Measurements from ENCODE around the gene PPIL3. TPM values are rescaled to one million over a fixed set of nuclear protein-coding genes. Genes with fewer than 3 reads are reported as not detected.

Gene PPIL3
- total and polyA plus RNA-seq, 4 donors, result 43.9 to 74.0 (median 61.5) TPM

DNA sequence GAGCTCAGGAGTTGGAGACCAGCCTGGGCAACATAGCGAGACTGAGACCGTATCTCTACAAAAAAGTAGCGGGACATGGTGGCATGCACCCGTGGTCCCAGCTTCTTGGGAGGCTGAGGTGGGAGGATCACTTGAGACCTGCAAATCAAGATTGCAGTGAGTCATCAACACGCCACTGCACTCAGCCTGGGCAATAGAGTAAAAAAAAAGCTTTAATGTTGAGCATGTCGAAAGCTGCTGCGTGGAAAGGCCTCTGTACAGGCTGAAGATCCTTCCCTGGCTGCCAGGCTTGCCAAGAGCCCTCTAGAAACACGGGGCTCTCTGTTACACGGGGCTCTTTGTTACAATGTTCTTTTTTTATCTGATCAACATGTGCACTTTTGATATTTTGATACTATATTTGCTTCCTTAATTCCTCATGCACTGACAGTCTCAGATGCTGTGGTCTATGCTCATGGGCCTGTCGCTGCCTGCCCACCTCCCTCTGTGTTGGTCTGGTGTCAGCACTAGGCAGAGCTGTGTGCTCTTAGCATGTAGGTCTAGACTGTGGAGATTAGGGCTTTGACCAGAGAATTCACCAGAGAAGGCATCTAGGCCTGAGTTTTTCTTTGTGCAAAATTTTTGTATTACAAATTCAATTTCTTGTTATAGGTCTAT lies 43.1 kb downstream of the PPIL3 start:
- no peaks in the 10 kb centered on the region for H3K27me3 ChIP-seq (ENCODE audit: control insufficient read depth, insufficient read depth, low read length)
- 95% methylated on average over 7 of the region's 10 CpGs for WGBS (ENCODE audit: insufficient coverage)

DNA sequence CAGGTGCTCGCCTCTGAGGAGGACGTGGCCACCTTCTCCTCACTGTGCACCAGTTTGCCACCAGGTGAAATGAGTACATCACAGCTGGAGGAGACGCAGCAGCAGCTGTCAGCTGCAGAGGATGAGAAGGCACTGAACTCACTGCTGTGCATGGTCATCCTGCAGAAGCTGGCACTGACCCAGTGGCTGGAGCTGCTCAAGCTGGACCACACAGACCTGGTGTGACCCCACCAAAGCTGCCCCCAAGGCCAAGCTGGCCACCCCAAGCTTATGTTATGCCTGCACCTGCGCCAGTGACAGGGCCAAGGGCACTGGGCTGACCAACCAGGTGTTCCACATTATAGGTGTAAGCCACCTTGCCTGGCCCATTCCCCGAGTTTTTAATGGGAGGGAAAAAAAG lies 43.7 kb downstream of the PPIL3 start:
- no peak overlapping the region for H3K27ac ChIP-seq (ENCODE audit: low read depth, low read length)
- no peaks in the 10 kb centered on the region for H3K9me3 ChIP-seq (ENCODE audit: control insufficient read depth, insufficient read depth, low read length)
- no peaks in the 10 kb centered on the region for H3K4me1 ChIP-seq (ENCODE audit: control insufficient read depth, insufficient read depth, low read length)
- H3K4me3 ChIP-seq (ENCODE audit: low read depth, low read length), result no peak overlapping the region
- H3K27me3 ChIP-seq (ENCODE audit: control insufficient read depth, insufficient read depth, low read length), result no peaks in the 10 kb centered on the region
- 91% methylated on average over 5 of the region's 5 CpGs for WGBS (ENCODE audit: insufficient coverage)
- no peak for DNase-seq (ENCODE audit: low read depth in 4 of 6, low spot score in 6 of 6)
- H3K36me3 ChIP-seq (ENCODE audit: control insufficient read depth, insufficient read depth, low read length), result no peaks in the 10 kb centered on the region

More for the DNA sequence above, 43.1 kb downstream of the PPIL3 start:
- no peaks in the 10 kb centered on the region for H3K36me3 ChIP-seq (ENCODE audit: control insufficient read depth, insufficient read depth, low read length)
- DNase-seq (ENCODE audit: low read depth in 4 of 6, low spot score in 6 of 6), result no peak
- no peaks in the 10 kb centered on the region for H3K4me1 ChIP-seq (ENCODE audit: control insufficient read depth, insufficient read depth, low read length)
- H3K27ac ChIP-seq (ENCODE audit: low read depth, low read length), result no peak overlapping the region
- H3K4me3 ChIP-seq (ENCODE audit: low read depth, low read length), result no peak overlapping the region
- no peaks in the 10 kb centered on the region for H3K9me3 ChIP-seq (ENCODE audit: control insufficient read depth, insufficient read depth, low read length)

DNA sequence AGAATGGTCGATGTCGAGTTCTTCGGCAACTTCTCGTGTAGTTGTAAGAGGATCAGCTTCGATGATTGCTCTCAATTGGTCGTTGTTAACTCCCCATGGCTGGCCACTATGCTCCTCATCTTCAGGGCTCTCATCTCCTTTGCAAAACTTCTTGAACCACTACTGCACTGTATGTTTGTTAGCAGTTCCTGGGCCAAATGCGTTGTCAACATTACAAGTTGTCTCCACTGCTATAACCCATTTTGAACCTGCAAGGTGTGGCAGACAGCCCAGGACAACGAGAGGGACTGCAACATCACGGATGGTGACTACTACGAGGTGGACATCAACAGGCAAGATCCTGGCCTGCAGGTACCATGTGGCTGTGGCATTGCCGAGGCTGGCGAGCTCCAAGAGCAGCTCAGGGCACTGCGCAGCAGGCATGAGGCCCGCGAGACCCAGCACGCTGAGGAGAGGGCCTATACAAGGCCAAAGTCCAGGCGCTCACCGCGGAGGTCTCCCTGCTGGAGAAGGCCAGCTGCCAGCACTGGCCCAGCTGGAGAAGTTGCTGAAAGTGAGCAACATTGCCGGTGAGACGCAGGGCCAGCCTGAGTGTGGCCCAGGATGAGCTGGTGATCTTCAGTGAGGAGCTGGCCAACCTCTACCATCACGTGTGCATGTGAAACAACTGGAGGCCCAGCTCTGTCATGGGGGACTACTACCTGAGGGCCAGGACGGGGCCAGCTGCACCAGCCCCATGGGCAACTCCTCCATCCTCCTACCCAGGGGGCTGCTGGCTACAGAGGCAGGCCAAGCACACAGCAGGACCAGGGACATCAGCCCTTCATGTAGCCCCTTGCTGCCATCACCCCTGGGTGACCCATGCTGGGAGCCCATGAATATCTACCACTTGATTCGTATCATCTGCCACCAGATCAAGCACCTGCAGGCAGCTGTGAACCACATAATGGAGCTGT lies 44.6 kb downstream of the PPIL3 start:
- Histone ChIP-seq H3K36me3 (ENCODE audit: control insufficient read depth, insufficient read depth, low read length) (no peaks in the 10 kb centered on the region), H3K4me3 (ENCODE audit: low read depth, low read length) (no peak overlapping the region), H3K27ac (ENCODE audit: low read depth, low read length) (no peak overlapping the region), H3K9me3 (ENCODE audit: control insufficient read depth, insufficient read depth, low read length) (no peaks in the 10 kb centered on the region), H3K27me3 (ENCODE audit: control insufficient read depth, insufficient read depth, low read length) (no peaks in the 10 kb centered on the region), H3K4me1 (ENCODE audit: control insufficient read depth, insufficient read depth, low read length) (no peaks in the 10 kb centered on the region)
- DNase-seq (ENCODE audit: low read depth in 4 of 6, low spot score in 6 of 6), result no peak
- 96% methylated on average over 24 of the region's 24 CpGs for WGBS (ENCODE audit: insufficient coverage)

DNA sequence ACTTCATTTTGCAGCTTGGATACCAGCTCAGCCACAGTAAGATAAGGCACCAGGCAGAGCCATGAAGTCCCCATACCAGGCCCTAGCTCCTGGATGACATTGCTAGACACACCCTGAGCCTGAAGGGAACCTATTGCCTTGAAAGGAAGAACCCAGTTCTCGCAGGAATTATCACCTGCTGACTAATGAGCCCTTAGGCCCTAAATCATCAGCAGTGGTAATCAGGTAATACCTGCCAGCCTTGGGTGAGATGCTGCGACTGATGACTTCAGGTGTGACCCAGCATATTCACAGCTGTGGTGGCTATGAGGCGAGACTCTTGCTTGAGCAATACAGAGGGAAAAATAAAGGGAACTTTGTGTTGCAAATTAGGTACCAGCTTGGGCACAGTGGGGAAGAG lies 49.4 kb downstream of the PPIL3 start:
- H3K36me3 ChIP-seq (ENCODE audit: control insufficient read depth, insufficient read depth, low read length), result no peaks in the 10 kb centered on the region
- H3K9me3 ChIP-seq (ENCODE audit: control insufficient read depth, insufficient read depth, low read length), result peaks cover 2% of the 10 kb centered on the region
- no peaks in the 10 kb centered on the region for H3K27me3 ChIP-seq (ENCODE audit: control insufficient read depth, insufficient read depth, low read length)
- DNase-seq (ENCODE audit: low read depth in 4 of 6, low spot score in 6 of 6), result no peak
- no peak overlapping the region for H3K27ac ChIP-seq (ENCODE audit: low read depth, low read length)
- H3K4me1 ChIP-seq (ENCODE audit: control insufficient read depth, insufficient read depth, low read length), result no peaks in the 10 kb centered on the region
- WGBS (ENCODE audit: insufficient coverage), result 89% methylated on average over 3 of the region's 3 CpGs
- no peak overlapping the region for H3K4me3 ChIP-seq (ENCODE audit: low read depth, low read length)

DNA sequence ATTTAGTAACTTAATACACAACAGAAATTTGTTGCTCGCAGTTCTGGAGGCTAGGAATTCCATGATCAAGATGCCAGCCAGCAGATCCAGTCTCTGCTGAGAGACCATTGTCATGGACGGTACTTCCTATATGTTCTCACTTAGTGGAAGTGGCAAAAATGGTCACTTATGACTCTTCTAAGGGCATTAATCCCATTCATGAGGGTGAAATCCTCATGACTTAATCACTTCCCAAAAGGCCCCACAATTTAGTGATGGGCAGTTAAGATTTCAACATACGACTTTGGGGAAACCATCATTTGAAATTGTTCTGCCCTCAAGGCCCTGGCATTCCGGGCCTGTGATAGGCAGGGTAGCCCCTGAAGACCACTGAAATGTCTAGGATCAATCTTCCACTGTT lies 54.2 kb downstream of the PPIL3 start:
- H3K27me3 ChIP-seq (ENCODE audit: control insufficient read depth, insufficient read depth, low read length), result no peaks in the 10 kb centered on the region
- 93% methylated on average over 2 of the region's 4 CpGs for WGBS (ENCODE audit: insufficient coverage)
- DNase-seq (ENCODE audit: low read depth in 4 of 6, low spot score in 6 of 6), result no peak

DNA sequence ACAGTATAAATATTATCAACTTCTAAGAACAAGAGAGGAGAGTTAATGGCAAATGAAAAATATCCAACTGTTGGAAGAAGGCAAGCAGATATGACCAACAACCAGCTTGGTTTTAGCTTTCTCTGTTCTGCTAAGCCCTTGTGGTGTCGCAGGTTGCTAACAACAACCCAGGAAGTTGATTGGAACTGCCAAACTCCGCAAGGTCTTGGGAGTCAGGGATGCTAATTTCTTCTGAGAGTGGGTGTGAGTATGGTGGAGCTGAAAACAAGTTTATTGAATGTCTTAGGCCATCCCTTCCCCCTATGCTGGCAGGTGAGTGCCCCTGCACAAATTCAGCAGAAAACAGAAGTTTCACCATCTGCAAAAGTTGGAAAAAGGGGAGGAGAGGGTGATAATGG lies 59.6 kb downstream of the PPIL3 start:
- Histone ChIP-seq H3K9me3 (ENCODE audit: control insufficient read depth, insufficient read depth, low read length) (no peaks in the 10 kb centered on the region), H3K27ac (ENCODE audit: low read depth, low read length) (no peak overlapping the region), H3K4me1 (ENCODE audit: control insufficient read depth, insufficient read depth, low read length) (no peaks in the 10 kb centered on the region), H3K36me3 (ENCODE audit: control insufficient read depth, insufficient read depth, low read length) (no peaks in the 10 kb centered on the region), H3K27me3 (ENCODE audit: control insufficient read depth, insufficient read depth, low read length) (no peaks in the 10 kb centered on the region), H3K4me3 (ENCODE audit: low read depth, low read length) (no peak overlapping the region)
- WGBS (ENCODE audit: insufficient coverage), result 82% methylated on average over 1 of the region's 2 CpGs
- DNase-seq (ENCODE audit: low read depth in 4 of 6, low spot score in 6 of 6), result no peak

More for the DNA sequence above, 54.2 kb downstream of the PPIL3 start:
- Histone ChIP-seq H3K4me3 (ENCODE audit: low read depth, low read length) (no peak overlapping the region), H3K27ac (ENCODE audit: low read depth, low read length) (no peak overlapping the region), H3K36me3 (ENCODE audit: control insufficient read depth, insufficient read depth, low read length) (no peaks in the 10 kb centered on the region), H3K9me3 (ENCODE audit: control insufficient read depth, insufficient read depth, low read length) (peaks cover 2% of the 10 kb centered on the region), H3K4me1 (ENCODE audit: control insufficient read depth, insufficient read depth, low read length) (no peaks in the 10 kb centered on the region)

DNA sequence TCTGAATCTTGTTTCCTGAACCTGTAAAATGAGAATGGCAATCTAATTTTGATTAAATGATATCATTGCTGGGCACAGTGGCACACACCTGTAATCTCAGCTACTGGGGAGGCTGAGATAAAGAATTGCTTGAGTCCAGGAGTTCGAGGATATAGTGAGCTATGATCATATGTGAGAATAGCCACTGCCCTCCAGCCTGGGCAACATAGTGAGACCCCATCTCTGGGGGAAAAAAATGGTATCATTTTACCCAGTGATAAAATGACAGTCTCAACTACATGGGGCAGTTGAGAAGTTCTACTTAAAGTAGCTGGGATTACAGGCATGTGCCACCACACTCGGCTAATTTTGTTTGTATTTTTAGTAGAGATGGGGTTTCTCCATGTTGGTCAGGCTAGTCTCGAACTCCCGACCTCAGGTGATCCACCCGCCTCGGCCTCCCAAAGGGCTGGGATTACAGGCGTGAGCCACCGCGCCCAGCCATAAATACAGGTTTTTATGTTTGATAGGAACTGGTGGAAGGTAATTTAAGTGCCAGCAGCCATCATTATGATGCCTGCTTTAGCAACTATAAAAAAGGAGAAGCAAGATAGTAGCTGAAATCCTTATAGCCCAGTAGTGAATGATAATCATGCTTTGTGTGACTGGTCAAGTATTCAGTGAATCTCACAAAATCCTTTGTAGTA lies 60.2 kb downstream of the PPIL3 start:
- Histone ChIP-seq H3K27ac (ENCODE audit: low read depth, low read length) (no peak overlapping the region), H3K36me3 (ENCODE audit: control insufficient read depth, insufficient read depth, low read length) (no peaks in the 10 kb centered on the region), H3K9me3 (ENCODE audit: control insufficient read depth, insufficient read depth, low read length) (no peaks in the 10 kb centered on the region), H3K27me3 (ENCODE audit: control insufficient read depth, insufficient read depth, low read length) (no peaks in the 10 kb centered on the region), H3K4me3 (ENCODE audit: low read depth, low read length) (no peak overlapping the region), H3K4me1 (ENCODE audit: control insufficient read depth, insufficient read depth, low read length) (no peaks in the 10 kb centered on the region)
- DNase-seq (ENCODE audit: low read depth in 4 of 6, low spot score in 6 of 6), result no peak
- 100% methylated on average over 4 of the region's 9 CpGs for WGBS (ENCODE audit: insufficient coverage)

DNA sequence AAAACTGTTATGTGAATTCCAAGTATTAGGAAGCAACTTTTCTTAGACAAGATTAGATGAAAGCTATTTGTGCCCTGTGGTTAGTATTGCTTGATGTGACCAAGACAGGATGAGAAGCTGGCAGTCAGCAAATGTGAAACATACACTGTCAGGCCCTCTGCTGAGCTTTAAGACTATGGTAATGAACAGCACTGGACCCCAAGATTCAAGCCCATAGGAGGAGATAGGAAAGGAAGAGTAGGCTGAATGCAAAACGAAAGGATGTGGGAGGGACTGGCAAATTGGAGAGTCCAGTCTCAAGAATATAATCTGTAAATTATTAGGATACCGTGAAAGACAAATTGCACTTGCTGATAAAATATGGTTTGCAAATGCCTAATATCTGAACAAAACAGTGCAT lies 60.8 kb downstream of the PPIL3 start:
- WGBS (ENCODE audit: insufficient coverage), result 83% methylated on average over 1 of the region's 2 CpGs
- Histone ChIP-seq H3K9me3 (ENCODE audit: control insufficient read depth, insufficient read depth, low read length) (no peaks in the 10 kb centered on the region), H3K4me1 (ENCODE audit: control insufficient read depth, insufficient read depth, low read length) (no peaks in the 10 kb centered on the region), H3K36me3 (ENCODE audit: control insufficient read depth, insufficient read depth, low read length) (no peaks in the 10 kb centered on the region), H3K27me3 (ENCODE audit: control insufficient read depth, insufficient read depth, low read length) (no peaks in the 10 kb centered on the region), H3K27ac (ENCODE audit: low read depth, low read length) (no peak overlapping the region), H3K4me3 (ENCODE audit: low read depth, low read length) (no peak overlapping the region)
- DNase-seq (ENCODE audit: low read depth in 4 of 6, low spot score in 6 of 6), result no peak

DNA sequence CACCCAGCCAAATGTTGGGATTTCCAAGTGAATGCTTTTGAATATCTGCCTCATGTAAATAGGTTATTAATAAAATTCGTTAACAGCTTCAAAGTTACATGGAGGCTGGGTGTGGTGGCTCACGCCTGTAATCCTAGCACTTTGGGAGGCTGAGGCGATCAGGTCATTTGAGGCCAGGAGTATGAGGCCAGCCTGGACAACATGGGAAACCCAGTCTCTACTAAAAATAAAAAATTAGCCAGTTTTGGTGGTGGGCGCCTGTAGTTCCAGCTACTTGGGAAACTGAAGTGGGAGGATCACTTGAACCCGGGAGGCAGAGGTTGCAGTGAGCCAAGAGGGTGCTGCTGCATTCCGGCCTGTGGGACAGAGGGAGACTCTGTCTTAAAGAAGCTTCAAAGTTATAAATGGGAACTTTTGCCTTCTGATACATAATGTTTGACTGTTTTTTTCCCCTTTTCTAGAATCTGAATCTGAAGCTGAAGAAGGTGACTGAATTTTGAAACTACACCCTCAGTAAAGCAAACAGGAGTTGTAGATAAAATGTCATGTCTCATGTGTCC lies 67.1 kb downstream of the PPIL3 start:
- DNase-seq (ENCODE audit: low read depth in 4 of 6, low spot score in 6 of 6), result no peak
- H3K4me1 ChIP-seq (ENCODE audit: control insufficient read depth, insufficient read depth, low read length), result no peaks in the 10 kb centered on the region
- no peaks in the 10 kb centered on the region for H3K27me3 ChIP-seq (ENCODE audit: control insufficient read depth, insufficient read depth, low read length)
- no peak overlapping the region for H3K4me3 ChIP-seq (ENCODE audit: low read depth, low read length)
- 93% methylated on average over 5 of the region's 6 CpGs for WGBS (ENCODE audit: insufficient coverage)
- H3K36me3 ChIP-seq (ENCODE audit: control insufficient read depth, insufficient read depth, low read length), result peaks cover 26% of the 10 kb centered on the region
- H3K27ac ChIP-seq (ENCODE audit: low read depth, low read length), result no peak overlapping the region
- no peaks in the 10 kb centered on the region for H3K9me3 ChIP-seq (ENCODE audit: control insufficient read depth, insufficient read depth, low read length)
